Measurements from ENCODE around the gene TEX10. TPM values are rescaled to one million over a fixed set of nuclear protein-coding genes. Genes with fewer than 3 reads are reported as not detected.
A peak's percentile ranks its signal among the peaks of the same experiment; 100 is the strongest.
"Not testable (repeated sequence)": the region's sequence is repeated elsewhere in the genome, so short reads cannot be mapped to it uniquely, and the experiment has no call there.

TEX10 gene
- total RNA-seq, 1 donor from 2014 or later: 32.8 TPM

DNA sequence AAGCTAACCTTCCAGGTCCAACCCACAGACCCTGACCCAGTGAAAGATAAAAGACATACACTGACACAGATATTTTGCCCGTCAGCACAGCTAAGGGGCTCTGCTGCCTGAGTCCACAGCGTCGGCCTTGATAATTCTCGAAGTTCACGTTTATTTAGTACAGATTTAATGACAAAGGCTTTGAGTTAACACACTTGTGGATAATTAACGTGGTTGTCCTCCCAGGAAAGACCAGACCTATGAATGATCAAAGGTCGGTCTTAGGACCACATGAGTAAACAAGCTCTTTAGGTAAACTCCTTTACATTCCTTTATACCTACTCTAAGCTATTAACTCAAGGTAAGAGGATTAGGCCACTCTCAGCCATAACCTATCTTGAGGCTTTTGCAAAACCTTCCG is 11.3 kb upstream of the TEX10 start:
- no peaks in the 10 kb centered on the region for H3K36me3 Mint-ChIP-seq (ENCODE audit: low read depth)
- H3K27me3 Mint-ChIP-seq: no peaks in the 10 kb centered on the region
- intact Hi-C loops (cut with micrococcal nuclease): no loop called here
- H3K4me1 Mint-ChIP-seq: no peaks in the 10 kb centered on the region
- H3K4me3 Mint-ChIP-seq: no peak overlapping the region
- H3K9me3 Mint-ChIP-seq: peaks cover 22% of the 10 kb centered on the region
- no peak overlapping the region for H3K27ac Mint-ChIP-seq
- no peak for DNase-seq

DNA sequence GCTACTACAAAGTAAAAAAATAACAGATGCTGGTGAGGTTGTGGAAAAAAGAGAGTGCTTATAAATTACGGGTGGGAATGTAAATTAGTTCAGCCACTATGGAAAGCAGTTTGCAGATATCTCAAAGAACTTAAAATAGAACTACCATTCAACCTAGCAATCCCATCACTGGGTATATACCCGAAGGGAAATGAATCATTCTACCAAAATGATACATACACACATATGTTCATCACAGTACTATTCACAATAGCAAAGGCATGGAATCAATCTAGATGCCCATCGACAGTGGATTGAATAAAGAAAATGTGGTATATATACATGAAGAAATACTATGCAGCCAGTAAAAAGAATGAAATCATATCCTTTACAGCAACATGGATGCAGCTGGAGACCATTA is 6.3 kb upstream of the TEX10 start:
- H3K27me3 Mint-ChIP-seq: no peaks in the 10 kb centered on the region
- H3K36me3 Mint-ChIP-seq (ENCODE audit: low read depth): peaks cover 7% of the 10 kb centered on the region
- no peak overlapping the region for H3K27ac Mint-ChIP-seq
- DNase-seq: no peak
- intact Hi-C loops (cut with micrococcal nuclease): loop anchor here (10.0 kb wide), 1 partner anchor 454 kb away; the partner anchor contains the start of gene STX17
- H3K4me1 Mint-ChIP-seq: peaks cover 2% of the 10 kb centered on the region
- H3K9me3 Mint-ChIP-seq: peaks cover 21% of the 10 kb centered on the region
- no peak overlapping the region for H3K4me3 Mint-ChIP-seq

DNA sequence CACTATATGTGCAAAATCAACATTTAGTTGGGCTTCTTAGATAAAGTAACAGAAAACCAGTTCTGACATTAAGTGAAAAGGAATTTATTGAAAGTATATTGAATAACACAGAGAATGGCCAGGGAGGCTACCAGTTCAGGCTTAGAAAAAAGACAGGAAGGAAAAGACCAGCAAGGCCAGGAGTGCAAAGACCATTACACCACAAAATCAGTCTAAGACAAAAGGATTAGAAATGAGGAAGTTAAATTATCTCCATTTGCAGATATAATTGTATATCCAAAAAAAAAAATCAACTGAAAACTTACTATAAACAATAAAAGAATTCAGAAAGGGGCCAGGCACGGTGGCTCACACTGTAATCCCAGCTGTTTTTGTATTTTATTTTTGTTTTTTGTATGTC is 4.8 kb upstream of the TEX10 start:
- Mint-ChIP-seq H3K27ac (no peak overlapping the region), H3K4me1 (peaks cover 11% of the 10 kb centered on the region), H3K4me3 (no peak overlapping the region), H3K9me3 (peaks cover 11% of the 10 kb centered on the region), H3K27me3 (no peaks in the 10 kb centered on the region), H3K36me3 (ENCODE audit: low read depth) (peaks cover 8% of the 10 kb centered on the region)
- intact Hi-C loops (cut with micrococcal nuclease): loop anchor here (10.0 kb wide), 1 partner anchor 453 kb away; the partner anchor contains the start of gene STX17
- DNase-seq: no peak

DNA sequence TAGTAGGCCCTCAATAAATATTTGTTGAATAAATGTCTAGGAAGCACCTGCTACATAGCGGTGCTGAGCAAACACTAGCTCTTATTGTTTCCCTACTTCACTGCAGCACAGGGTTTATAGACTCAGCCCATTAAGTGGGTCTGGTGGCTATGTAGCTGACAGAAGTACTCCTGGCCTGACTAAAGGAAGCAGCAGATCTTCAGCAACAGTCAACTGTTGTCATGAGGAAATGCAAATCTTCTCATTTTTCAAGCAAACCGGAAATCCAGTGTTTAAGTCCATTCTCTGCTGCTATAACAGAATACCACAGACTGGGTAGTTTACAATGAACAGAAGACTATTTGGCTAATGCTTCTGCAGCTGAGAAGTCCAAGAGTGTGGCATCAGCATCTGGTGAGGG is 2.8 kb upstream of the TEX10 start:
- no peak for DNase-seq
- Mint-ChIP-seq H3K36me3 (ENCODE audit: low read depth) (peaks cover 11% of the 10 kb centered on the region), H3K27ac (no peak overlapping the region), H3K9me3 (peaks cover 11% of the 10 kb centered on the region), H3K4me3 (no peak overlapping the region), H3K4me1 (peaks cover 23% of the 10 kb centered on the region), H3K27me3 (no peaks in the 10 kb centered on the region)
- intact Hi-C loops (cut with micrococcal nuclease): loop anchor here (10.0 kb wide), 1 partner anchor 451 kb away; the partner anchor contains the start of gene STX17

DNA sequence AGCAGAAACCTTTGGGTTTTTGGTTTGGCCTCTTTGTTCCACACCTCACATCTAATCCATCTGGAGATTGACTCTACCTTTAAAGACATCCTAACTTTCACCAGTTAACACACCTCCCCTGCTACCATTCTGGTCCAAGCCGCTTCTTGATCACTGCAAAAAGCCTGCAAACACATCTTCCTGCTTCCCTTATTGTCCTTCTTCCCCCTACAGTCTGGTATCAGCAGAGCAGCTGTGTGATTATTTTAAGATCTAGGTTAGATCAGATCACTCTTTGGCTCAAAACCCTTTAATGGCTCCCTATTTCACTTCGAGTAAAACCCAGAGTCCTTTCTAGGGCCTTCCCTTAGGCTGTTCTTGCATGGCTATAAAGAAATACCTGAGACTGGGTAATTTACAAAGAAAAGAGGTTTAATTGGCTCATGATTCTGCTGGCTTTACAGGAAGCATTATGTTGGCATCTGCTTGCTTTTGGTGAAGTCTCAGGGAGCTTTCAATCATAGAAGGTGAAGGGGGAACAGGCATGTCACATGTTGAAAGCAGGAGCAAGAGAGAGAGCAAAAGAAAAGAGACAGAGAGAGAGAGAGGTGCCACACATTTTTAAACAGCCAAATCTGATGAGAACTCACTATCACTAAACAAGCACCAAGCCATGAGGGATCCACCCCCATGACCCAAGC is 1.5 kb upstream of the TEX10 start:
- Mint-ChIP-seq H3K36me3 (ENCODE audit: low read depth) (peaks cover 11% of the 10 kb centered on the region), H3K9me3 (peaks cover 9% of the 10 kb centered on the region), H3K4me3 (peak overlapping the region; percentile 29), H3K27ac (no peak overlapping the region), H3K27me3 (no peaks in the 10 kb centered on the region), H3K4me1 (peaks cover 29% of the 10 kb centered on the region)
- no peak for DNase-seq
- intact Hi-C loops (cut with micrococcal nuclease): loop anchor here (5.0 to 10.0 kb wide), 2 partner anchors 449 to 1132 kb away; partner anchors contain the start of genes ALG2, SEC61B and STX17

DNA sequence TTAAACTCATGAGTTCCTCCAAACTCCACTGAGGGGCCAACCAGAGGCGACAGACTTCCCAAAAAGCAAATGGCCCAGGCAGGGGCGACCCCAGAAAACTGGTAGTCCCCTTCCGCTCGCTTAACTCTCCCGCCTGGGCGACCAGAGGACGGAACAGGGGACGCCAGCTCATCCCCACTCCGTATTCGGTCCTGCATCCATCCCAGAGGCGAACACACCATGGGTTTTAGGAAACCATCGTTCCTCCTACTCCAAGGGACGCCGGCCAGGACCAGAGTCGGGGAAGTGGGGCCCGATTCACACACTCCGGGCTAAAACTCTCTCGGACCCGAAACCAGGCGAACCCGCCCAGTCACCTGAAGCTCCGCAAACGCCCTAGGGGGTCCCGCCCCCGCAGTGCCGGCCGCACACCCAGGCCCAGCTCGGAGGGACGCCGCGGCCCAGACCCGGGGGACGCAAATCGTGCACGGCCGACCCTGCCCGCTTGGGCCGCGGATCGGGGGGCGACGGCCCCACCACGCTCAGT is 478 bp downstream of the TEX10 start:
- peak; percentile 80 for DNase-seq
- Mint-ChIP-seq H3K4me1 (peaks cover 32% of the 10 kb centered on the region), H3K9me3 (peaks cover 5% of the 10 kb centered on the region), H3K27ac (peak overlapping the region; percentile 54), H3K36me3 (ENCODE audit: low read depth) (peaks cover 12% of the 10 kb centered on the region), H3K27me3 (no peaks in the 10 kb centered on the region), H3K4me3 (peak overlapping the region; percentile 88)
- intact Hi-C loops (cut with micrococcal nuclease): loop anchor here (1.0 to 10.0 kb wide), 5 partner anchors 75 to 1130 kb away; partner anchors contain the start of genes ALG2, INVS, MRPL50 and MSANTD3

DNA sequence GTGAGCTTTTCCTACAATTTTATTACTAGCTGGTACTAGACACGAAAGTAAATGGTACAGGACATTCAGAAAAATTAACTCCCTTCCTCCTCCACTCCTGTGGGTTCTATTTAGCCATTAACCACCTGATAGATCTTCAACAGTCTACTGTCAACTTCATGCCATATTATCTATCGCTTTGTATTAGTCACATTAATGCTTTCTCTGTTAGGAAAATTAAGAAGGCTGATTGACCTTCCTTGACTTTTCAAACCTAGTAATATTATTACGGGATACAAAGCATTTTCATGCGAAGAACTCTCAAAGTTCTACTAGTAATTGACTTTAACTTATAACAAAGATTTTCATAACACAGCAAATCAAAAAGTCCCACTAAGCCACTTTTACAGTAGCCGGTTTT is 1.2 kb downstream of the TEX10 start:
- intact Hi-C loops (cut with micrococcal nuclease): loop anchor here (5.0 to 10.0 kb wide), 2 partner anchors 447 to 1129 kb away; partner anchors contain the start of genes ALG2, SEC61B and STX17
- no peak for DNase-seq

DNA sequence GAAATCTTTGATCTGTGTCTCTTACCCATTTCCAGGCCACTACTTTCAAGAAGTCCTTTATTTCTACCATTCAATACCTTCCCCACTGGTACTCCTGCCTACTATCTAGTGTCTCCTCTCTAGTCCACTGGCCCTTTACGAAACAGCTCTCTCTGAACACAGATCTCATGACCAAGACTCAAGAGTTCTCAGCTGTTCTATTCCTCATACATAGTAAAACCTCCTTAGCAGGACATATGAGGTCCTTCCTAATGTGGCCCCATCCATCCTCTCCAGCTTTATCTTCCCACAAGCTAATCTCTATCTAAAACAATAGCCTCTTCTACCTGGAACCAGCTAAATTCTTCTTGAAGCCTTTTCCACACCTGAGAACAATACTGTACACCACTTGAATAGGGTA is 2.6 kb downstream of the TEX10 start:
- no peak for DNase-seq
- Mint-ChIP-seq H3K4me1 (peaks cover 35% of the 10 kb centered on the region), H3K27me3 (no peaks in the 10 kb centered on the region), H3K36me3 (ENCODE audit: low read depth) (peaks cover 25% of the 10 kb centered on the region), H3K4me3 (peak overlapping the region; percentile 3), H3K9me3 (peaks cover 5% of the 10 kb centered on the region), H3K27ac (no peak overlapping the region)
- intact Hi-C loops (cut with micrococcal nuclease): loop anchor here (5.0 to 10.0 kb wide), 2 partner anchors 445 to 1128 kb away; partner anchors contain the start of genes ALG2, SEC61B and STX17

More for the DNA sequence above, 1.2 kb downstream of the TEX10 start:
- Mint-ChIP-seq H3K4me1 (peaks cover 32% of the 10 kb centered on the region), H3K9me3 (peaks cover 5% of the 10 kb centered on the region), H3K4me3 (peak overlapping the region; percentile 88), H3K36me3 (ENCODE audit: low read depth) (peaks cover 18% of the 10 kb centered on the region), H3K27ac (peak overlapping the region; percentile 54), H3K27me3 (no peaks in the 10 kb centered on the region)

DNA sequence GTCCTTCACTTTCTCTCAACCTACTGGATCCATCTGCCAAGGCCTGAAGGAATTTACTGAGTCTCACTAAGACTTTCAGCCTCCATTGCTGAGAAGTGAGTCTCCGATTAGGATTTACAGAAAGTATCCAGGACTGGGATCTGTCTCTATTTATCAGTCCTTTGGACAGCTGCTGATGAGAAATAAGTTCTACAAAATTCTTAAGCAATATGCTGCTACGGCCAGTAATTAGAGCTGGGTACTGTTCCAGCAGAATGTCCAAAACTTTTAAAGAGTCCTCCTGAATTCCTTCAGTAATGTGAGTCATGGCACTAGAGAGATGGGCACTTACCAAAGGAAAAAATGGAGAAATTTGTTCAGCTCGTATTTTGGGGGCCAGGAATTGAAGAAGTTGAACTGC is 5.9 kb downstream of the TEX10 start:
- no peak overlapping the region for H3K4me3 Mint-ChIP-seq
- peaks cover 29% of the 10 kb centered on the region for H3K36me3 Mint-ChIP-seq (ENCODE audit: low read depth)
- no peak overlapping the region for H3K27ac Mint-ChIP-seq
- H3K27me3 Mint-ChIP-seq: no peaks in the 10 kb centered on the region
- no peaks in the 10 kb centered on the region for H3K9me3 Mint-ChIP-seq
- peaks cover 28% of the 10 kb centered on the region for H3K4me1 Mint-ChIP-seq
- intact Hi-C loops (cut with micrococcal nuclease): no loop called here
- no peak for DNase-seq

DNA sequence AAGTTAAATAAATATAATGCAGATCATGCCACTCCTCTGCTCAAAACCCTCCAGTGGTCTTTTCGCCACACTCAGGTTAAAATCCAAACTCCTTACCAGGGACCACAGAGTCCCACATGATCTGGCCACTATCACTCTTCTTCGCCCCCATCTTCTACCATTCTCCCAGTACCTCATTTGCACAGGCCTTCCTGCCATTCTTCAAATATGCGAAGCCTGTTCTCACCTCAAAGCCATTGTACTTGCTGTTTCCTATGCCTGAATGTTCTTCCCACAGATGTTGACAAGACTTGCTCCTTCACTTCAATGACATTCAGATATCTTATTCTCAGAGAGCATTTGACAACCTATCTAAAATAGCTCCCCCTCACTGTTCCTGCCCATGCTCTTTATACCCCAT is 10.9 kb downstream of the TEX10 start:
- no peak overlapping the region for H3K4me3 Mint-ChIP-seq
- peaks cover 17% of the 10 kb centered on the region for H3K4me1 Mint-ChIP-seq
- no peak overlapping the region for H3K27ac Mint-ChIP-seq
- no peak for DNase-seq
- peaks cover 42% of the 10 kb centered on the region for H3K36me3 Mint-ChIP-seq (ENCODE audit: low read depth)
- intact Hi-C loops (cut with micrococcal nuclease): no loop called here
- H3K9me3 Mint-ChIP-seq: no peaks in the 10 kb centered on the region
- no peaks in the 10 kb centered on the region for H3K27me3 Mint-ChIP-seq

DNA sequence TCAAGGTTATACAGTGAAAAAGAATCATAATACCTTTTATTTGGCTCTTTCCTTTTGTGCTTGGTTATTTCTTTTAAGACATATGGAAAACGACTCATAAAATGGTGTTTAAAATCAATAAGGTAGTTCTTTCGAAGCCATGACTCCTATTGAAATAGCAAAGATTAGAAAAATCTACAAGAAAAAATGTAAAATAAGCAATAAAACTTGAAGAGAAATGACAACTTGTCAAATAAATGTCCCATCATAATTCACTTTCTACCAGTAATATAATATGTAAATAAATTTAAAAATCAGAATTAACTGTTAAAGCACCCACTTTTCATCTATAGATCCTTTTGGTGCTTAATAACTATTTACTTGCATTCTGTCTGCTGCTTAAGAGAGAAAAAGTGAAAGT is 12.5 kb downstream of the TEX10 start:
- H3K27me3 Mint-ChIP-seq: no peaks in the 10 kb centered on the region
- H3K36me3 Mint-ChIP-seq (ENCODE audit: low read depth): peaks cover 33% of the 10 kb centered on the region
- intact Hi-C loops (cut with micrococcal nuclease): no loop called here

DNA sequence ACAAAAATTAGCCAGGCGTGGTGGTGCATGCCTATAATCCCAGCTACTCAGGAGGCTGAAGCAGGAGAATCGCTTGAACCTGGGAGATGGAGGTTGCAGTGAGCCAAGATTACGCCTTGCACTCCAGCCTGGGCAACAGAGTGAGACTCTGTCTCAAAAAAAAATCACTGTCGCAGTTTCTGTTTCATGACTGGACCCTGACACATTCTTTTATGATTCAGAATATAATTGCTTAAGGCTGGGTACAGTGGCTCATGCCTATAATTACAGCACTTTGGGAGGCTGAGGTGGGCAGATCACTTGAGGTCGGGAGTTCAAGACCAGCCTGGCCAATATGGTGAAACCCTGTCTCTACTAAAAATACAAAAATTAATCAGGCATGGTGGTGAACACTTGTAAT is 14.0 kb downstream of the TEX10 start:
- peaks cover 30% of the 10 kb centered on the region for H3K36me3 Mint-ChIP-seq (ENCODE audit: low read depth)
- peaks cover 11% of the 10 kb centered on the region for H3K4me1 Mint-ChIP-seq
- H3K4me3 Mint-ChIP-seq; DNase-seq; H3K9me3 Mint-ChIP-seq; H3K27ac Mint-ChIP-seq; intact Hi-C loops (cut with micrococcal nuclease); H3K27me3 Mint-ChIP-seq: not testable (repeated sequence)

More for the DNA sequence above, 12.5 kb downstream of the TEX10 start:
- no peak overlapping the region for H3K27ac Mint-ChIP-seq
- no peak overlapping the region for H3K4me3 Mint-ChIP-seq
- DNase-seq: no peak
- H3K9me3 Mint-ChIP-seq: no peaks in the 10 kb centered on the region
- peaks cover 14% of the 10 kb centered on the region for H3K4me1 Mint-ChIP-seq

DNA sequence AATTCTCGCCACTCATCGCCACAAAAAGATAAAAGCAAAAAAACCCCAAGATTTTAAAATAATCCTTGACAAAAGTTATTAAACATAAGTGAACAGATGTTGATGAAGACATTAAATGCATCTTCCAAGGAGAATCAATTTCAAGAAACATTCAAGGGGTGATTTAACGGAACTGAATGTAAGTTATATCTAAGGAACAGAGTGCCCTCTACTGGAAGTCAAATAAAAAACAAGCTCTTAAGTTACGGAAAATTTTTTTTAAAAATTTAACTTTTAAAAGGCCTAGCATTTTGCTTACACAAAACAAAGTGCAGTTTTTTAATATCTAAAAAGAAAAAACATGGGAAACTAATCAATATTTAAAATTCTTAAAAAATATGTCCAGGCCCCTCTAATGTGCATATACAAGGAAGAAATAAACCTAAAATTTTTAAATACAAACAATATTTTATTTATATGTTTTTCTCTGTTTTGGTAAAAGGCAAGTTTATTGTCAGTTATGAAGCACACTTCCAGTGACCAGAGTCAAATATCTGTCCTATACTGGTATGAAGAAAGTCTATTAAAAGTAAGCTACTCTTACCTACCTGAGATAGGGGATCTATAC is 28.0 kb downstream of the TEX10 start:
- H3K27ac Mint-ChIP-seq: no peak overlapping the region
- no peaks in the 10 kb centered on the region for H3K9me3 Mint-ChIP-seq
- H3K27me3 Mint-ChIP-seq: no peaks in the 10 kb centered on the region
- intact Hi-C loops (cut with micrococcal nuclease): loop anchor here (1.0 to 10.0 kb wide), 6 partner anchors 240 to 1157 kb away; no protein-coding TSS in a partner anchor
- peaks cover 2% of the 10 kb centered on the region for H3K4me1 Mint-ChIP-seq
- no peak for DNase-seq
- no peak overlapping the region for H3K4me3 Mint-ChIP-seq
- peaks cover 40% of the 10 kb centered on the region for H3K36me3 Mint-ChIP-seq (ENCODE audit: low read depth)
